DLD1 (cell line): ENCODE measurements around the gene GRAP2.
"Not testable (repeated sequence)": the region's sequence is repeated elsewhere in the genome, so short reads cannot be mapped to it uniquely, and the experiment has no call there.

Experiments
- in situ Hi-C: cut with HindIII; loops from 2 replicates; pipeline ENCODE4 v1.10.0; 2017; ENCODE audit warnings: low sequenced_read_pairs

GRAP2 gene

DNA sequence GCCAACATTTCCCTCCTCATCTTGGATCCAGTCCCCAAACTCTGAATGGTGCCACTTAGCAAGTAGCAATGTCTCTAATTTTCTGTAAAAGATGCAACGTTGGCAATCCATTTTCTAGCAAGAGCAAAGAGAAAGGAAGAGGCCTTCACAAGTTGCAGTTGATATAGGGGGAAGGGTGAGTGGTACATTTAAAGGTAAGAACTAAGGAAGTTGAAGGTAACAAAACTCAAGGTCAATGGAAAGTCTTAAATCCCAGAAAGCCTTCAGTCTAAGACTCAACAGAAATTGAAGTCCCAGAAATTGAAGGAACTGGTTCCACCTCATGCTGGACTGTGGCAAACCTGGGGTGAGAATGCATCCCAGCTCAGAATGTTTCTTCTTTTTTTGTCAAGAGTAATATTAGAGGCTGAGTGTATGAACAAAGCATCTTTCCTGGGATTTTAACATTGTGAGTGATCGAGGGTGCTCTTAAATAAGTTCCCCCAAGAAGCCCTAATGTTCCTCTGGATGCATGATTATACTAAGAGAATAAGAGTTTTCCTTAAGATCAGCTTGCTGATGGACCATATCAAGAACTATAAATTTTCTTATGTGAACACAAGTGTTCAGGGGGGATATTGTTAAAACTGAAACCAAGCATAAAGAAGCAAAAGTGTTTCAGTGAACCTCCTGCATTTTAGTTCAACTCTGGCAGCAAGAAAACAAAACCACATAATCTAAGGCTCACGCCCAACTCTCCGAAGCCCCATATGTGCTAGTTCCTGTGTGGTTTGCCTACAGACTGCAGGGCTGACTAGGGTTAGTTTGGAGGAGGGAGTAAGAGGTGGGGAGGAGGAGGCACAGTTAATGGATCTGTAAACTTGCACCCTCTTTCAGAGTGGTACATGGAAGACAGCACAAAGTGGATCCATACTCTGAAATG lies at the start of gene GRAP2:
Gene GRAP2 (plus strand): TSS at position 779 of the 922 bp plus-strand sequence. CDS start 46,023 bp downstream, outside the sequence.
- in situ Hi-C loops: no loop called here

DNA sequence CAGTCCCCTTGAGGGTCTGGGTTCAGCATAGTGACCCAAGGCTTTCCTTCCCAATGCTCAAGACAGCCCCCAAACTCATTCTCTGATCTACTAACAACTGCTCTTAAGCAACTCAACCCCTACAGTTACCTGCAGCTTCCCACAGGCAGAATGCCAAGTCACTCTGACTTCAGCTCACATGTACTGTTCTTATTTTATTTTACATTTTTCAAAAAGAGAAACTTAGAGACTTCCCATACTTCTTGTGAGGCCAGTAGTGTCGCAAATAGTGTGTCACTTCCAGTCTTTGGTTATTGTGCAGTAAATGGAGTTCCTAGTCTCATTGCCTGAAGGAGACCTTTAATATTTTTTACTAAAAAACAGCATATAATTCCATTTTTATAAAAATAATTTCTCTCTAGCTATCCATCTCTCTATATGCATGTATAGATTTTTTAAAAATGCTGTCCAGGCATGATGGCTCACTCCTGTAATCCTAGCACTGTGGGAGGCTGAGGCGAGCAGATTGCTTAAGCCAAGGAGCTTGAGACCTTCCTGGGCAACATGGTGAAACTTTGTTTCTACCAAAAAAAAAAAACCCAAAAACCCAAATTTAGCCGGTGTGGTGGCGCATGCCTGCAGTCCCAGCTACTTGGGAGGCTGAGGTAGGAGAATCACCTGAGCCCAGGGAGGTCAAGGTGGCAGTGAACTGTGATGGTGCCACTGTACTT lies 49.1 kb upstream of the GRAP2 start:
- in situ Hi-C loops: no loop called here

DNA sequence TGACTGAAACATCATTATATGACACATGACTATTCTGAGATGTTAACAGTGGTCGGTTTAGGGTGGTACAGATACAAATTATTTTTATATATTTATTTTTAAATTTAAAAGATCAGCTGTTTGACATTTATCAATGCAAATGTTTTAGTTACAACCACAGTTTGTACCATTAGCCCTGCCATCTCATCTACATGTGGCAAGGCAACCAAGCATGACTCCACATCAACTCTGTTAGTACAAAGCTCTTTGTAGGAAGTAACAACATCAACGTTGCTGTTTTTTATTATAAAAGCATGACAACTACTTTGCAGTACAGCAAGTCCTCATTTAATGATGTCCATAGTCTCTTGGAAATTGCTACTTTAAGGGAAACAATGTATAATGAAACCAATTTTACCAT lies 48.1 kb upstream of the GRAP2 start:
- in situ Hi-C loops: no loop called here

DNA sequence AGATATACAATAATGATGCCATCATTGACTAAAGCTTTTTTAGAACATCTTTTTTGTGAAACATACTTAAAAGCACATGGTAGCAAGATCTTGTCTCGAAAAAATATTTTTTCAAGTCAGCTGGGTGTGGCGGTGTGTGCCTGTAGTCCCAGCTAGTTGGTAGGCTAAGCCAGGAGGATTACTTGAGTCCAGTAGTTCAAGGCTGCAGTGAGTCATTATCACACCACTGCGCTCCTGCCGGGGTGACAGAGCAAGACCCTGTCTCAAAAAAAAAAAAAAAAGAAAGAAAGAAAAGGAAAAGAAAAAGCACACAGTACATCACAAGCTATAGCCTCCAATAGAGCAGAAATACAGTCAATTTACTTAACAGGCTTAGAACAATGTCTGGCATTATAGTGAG lies 44.3 kb upstream of the GRAP2 start:
- in situ Hi-C loops: loop anchor here (5.0 kb wide), 1 partner anchor 76 kb away; no protein-coding TSS in a partner anchor

DNA sequence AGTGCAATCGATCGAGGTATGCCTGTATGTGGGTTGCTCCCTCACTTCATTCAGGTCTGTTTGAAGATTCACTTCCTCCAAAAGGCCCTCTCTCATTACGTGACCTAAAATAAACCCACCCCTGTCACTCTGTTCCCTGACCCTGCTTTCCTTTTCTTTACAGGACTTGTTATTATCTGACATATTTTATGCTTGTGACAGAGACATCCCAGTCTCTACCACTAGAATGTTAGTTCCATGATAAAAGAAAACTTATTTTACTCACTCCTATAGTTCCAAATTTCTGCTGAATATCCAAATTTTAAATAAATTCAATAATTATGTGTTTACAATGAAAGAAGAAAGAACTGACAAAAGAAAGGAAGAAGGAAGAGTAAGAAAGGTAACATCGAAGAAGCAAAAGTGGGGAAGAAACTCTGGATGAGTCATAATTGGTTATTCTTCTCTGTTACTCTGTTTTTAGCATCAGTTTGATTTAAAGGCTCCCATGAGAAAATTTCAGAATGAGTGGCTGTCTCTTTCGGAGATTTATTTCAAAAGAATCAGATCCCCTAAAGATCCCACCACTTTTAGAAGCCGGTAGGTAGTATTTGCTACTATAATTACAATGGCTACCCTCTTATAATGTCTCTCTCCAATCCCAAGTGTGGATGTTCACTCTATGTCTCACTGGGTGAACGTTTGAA lies 40.8 kb upstream of the GRAP2 start:
- in situ Hi-C loops: loop anchor here (5.0 kb wide), 1 partner anchor 72 kb away; no protein-coding TSS in a partner anchor

DNA sequence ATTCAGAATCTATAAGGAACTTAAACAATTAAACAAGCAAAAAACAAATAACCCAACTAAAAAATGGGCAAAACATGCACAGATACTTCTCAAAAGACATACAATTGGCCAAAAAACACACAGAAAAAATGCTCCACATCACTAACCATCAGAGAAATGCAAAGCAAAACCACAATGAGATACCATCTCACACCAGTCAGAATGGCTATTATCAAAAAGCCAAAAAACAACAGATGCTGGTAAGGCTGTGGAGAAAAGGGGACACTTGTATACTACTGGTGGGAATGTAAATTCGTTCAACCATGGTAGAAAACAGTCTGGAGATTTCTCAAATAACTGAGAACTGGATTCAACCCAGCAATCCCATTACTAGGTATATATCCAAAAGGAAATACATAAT lies 32.1 kb upstream of the GRAP2 start:
- in situ Hi-C loops: no loop called here

DNA sequence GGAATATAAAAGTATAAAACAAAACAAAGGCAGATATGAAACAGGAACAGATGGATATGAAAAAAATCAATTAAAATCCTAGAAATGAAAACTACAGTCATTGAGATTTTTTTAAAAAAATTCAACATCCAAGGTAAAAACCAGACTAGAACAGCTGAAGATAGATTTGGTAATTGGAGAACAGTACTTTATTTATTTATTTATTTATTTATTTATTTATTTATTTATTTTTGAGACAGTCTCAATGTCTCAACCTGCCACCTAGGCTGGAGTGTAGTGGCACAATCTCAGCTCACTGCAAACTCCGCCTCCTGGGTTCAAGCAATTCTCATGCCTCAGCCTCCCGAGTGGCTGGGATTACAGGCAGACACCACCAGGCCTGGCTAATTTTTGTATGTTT lies 31.1 kb upstream of the GRAP2 start:
- in situ Hi-C loops: not testable (repeated sequence)

DNA sequence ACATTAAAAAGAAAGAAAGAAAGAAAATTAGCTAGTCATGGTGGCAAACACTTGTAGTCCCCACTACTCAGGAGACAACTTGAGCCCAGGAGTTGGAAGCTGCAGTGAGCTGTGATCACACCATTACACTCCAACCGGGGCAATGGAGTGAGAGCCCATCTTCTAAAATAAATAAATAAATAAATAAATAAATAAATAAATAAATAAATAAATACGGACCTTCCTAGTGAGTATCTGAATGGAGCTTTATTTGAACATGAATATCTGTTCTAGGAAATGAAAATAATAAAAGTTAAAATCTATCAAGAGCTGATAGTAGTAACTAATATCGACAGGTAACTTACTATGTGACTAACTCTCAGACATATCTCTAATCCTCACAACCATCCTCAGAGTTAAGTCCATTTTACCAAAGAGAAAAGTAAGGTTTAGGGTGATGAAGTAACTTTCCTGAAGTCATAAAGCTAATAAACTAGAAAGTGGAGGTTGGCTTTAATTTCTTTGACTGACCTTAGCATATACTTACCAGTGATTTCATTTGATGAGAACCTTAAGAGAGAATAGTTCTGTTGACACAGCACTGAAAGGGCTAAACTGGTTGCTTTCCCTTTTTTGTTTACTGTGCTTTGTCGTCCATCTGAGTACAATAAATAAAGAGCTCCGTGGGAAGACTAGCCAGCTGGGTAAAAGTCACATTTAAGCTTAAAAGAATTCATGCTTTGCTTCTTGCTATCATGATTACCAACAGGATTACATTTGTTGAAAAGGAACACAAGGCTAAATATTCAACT lies 29.7 kb upstream of the GRAP2 start:
- in situ Hi-C loops: no loop called here

DNA sequence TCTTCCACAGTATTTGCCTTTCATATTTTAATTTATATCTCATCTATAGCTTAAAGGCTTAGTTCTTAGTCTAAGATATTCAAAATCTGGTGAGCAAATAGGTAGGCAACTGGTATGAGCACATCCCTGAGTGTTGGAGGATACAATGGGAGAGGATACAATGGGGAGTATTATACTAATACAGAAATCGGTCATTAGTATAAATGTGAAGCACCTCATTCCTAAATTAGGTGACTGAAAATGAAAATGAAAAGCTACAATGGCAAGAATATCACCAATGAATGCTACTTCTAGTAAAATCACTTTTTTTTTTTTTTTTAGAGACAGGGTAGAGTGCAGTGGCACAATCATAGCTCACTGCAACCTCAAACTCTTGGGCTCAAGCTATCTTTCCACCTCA lies 28.3 kb upstream of the GRAP2 start:
- in situ Hi-C loops: no loop called here

DNA sequence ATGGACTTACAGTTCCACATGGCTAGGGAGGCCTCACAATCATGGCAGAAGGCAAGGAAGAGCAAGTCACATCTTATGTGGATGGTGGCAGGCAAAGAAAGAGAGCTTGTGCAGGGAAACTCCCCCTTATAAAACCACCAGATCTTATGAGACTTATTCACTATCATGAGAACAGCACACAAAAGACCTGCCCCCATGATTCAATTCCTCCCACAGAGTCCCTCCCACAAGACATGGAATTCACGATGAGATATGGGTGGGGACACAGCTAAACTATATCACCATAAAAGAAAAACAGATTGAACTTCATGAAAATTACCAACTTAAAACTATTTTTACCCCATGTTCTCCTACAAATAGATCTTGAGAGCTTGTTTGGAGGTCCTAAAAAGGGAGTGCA lies 26.9 kb upstream of the GRAP2 start:
- in situ Hi-C loops: no loop called here

DNA sequence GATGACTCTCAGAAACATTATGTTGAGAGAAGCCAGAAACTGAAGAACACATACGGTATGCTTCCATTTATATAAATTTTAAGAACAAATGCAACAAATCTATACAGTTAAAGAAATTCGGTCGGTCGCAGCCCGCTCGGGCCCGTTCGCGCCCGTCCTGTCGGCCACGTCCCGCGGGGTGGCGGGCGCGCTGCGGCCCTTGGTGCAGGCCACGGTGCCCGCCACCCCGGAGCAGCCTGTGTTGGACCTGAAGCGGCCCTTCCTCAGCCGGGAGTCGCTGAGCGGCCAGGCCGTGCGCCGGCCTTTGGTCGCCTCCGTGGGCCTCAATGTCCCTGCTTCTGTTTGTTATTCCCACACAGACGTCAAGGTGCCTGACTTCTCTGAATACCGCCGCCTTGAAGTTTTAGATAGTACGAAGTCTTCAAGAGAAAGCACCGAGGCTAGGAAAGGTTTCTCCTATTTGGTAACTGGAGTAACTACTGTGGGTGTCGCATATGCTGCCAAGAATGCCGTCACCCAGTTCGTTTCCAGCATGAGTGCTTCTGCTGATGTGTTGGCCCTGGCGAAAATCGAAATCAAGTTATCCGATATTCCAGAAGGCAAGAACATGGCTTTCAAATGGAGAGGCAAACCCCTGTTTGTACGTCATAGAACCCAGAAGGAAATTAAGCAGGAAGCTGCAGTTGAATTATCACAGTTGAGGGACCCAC lies 25.6 kb upstream of the GRAP2 start:
- in situ Hi-C loops: not testable (repeated sequence)

DNA sequence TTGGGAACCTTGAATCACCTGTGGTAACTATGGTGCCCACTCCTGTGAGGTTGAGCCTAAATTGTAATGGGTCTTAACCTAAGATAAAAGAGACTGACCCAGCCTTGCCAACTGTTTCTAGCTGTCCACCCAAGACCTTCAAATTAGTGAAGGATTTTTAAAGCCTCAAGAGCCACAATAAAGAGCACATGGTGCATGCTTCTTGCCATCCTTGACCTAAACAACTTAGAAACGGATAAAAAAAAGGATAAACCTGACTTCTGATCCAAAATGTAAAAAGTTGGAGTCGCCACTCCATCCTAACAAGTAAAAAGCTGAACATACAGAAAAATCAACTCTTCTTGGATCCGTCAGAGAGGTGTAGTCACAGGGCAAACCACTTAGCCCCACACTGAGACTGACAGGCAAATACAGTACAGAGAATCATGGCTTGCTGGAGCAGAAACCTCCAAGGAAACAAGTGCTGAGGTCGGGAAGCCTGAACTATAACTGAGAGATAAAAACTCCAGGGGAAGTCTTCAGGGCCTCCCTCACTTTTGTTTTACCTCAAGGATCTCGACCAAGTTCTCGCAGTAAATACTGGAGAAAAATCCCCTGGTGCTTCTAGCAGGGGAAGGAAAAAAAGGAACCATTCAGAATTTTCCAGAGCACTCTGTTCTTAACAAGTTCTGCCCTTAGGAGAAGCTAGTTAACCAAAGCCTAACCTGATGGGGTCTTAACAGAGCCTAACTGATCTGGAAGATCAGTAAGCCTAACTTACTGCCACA lies 23.6 kb upstream of the GRAP2 start:
- in situ Hi-C loops: no loop called here

DNA sequence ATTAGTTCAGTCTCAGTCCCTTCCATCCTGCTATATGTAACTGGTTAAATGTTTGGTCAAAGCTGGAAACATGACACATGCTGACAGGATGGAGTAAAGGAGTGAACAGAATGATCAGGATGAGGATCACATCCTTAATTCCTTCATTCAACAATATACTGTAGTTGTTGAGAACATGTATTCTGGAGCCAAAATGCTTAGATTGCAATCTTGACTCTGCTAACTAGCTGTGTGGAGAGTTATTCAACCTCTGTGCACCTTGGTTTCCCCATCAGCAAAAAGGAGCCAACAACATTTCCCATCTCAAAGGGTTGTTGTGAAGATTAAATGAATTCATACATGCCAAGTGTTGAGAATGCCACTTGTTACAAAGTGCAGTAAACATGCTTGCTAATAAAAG lies 20.2 kb upstream of the GRAP2 start:
- in situ Hi-C loops: no loop called here

DNA sequence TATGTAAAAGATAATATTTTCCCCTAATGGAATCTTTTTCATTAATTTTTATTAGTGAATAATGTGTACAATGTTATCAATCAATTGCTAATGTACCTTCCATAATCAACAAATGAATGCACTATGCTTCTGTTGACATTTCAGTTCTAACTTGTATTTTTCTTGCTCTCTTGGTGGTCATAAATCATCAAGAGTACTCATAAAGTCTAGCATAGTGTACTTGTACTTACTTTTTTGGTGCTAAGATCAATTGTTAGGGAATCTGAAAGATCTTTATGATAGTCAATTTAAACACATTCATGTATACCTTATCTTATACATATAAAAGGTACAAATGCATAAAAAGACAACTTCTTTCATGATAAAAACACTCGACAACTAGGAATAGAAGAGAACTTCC lies 17.8 kb upstream of the GRAP2 start:
- in situ Hi-C loops: no loop called here

DNA sequence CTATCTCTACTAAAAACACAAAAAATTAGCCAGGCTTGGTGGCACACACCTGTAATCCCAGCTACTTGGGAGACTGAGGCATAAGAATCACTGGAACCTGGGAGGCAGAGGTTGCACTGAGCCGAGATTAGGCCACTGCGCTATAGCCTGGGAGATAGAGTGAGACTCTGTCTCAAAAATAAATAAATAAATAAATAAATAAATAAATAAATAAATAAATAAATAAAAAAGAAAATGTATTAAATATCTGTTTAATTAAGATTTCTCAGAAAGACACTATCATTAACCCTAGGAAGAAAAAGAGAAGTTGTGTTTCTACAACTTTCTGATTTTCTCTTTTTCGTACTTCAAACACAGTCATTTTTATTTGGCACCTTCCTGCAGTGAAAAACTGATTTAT lies 11.0 kb upstream of the GRAP2 start:
- in situ Hi-C loops: not testable (repeated sequence)

DNA sequence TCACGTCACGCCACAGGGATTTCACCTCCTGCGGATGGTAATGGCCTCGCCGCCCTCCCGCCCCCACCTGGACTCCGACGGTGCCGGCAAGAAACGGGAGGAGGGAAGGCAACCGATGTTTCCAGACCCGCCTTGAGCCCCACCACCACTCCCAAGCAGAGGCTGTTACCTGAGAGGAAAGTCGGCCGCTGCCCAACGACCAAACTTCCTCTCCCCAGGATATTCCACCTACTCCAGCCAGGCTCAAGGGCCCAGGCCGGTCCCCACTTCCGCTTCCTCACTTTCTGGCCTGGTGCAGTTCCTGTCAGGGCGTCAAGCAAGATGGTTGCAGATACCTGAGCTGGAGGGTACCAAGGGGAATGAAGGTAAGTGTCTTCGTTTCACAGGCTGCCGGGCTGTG lies 7.4 kb upstream of the GRAP2 start, which contains the start of gene ENTHD1:
Gene ENTHD1 (minus strand): TSS at position 235 of the 400 bp plus-strand sequence. CDS start 6,012 bp downstream, outside the sequence.
- in situ Hi-C loops: no loop called here

DNA sequence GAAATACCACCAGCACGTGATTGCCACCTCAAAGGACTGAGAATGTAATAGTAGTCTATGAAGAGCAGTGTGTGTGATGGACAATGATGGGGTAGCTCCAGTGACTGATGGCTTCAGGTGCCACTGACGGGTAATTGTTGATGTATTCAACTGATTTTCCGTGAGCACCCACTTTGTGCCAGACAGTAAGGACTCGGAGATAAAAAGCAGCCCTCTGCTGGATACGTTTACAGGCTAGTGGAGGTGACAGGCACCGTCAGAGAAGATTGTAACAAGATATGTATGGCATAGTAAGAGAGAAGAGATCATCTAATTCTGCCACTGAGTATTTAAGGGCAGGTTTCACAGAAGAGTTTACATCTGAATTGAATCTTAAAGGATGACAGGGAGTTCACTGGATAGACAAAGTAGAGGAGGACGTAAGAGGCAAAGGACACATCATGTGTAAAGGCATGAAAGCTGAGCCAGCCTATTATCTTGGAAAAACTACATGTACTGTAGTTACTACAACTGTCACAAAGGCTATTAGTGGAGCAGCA lies 6.3 kb upstream of the GRAP2 start:
- in situ Hi-C loops: no loop called here

DNA sequence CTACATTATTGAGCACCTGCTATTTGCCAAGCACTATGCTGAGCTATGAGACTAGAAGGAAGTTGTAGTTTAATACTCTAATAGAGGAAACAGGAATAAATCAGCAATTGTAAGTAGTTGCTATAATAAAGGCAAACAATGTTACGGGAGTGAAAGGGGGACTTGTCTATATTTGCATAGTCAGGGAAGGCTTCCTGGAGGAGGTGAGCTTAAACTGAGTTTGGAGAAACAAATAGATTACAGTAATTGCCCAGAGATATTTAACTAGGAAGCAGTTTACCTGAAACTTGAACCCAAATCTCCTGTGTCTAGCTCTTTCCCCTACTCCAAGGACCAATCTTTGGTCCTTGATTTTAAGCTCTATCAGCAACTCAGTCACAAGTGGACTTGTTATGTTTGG lies 5.2 kb upstream of the GRAP2 start:
- in situ Hi-C loops: no loop called here
